ENCODE results near the gene FYB2.

FYB2 gene

DNA sequence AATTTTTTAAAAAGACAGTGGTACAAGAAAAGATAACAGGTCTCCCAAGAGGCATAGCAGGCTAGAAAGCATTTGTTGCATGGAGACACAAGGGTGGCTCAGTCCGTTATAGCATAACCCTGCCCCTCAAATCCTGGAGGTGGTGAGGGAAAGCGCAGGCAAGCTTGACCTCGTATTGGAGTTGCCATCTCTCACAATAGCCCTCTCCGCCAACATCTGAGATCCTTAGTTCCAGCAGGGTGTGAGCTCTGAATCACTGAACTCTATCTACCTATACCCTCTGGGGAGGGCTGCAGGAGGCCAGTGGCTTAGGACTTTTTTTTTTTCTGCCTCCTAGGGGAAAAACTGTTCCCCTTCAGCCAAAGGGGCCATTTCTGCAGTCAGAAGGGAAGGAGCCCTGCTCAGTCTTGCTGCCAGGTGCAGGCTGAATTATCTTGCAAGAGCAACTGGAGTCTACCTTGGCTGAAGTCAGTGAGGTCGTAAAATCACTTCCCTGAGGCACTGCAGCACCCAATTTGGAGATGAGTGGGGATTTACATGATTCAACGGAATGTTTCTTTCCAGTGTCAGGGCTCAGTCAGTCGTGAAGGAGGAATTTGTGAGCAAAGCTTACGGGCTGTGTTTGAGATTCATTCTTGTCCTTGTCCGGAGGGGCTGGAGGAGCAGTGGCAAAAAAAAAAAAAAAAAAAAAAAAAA lies 18.2 kb upstream of the FYB2 start:
- no peak for TF ChIP-seq CTCF (IDR thresholded peaks at IDR 0.05; ENCODE audit: control insufficient read depth, insufficient read depth, low read depth, low read length, missing control alignments)

GRCh38 chr1:56836359-56836758 lies 17.2 kb upstream of the FYB2 start:
- no peak for DNase-seq (ENCODE audit: low read depth)
- TF ChIP-seq CTCF (IDR thresholded peaks at IDR 0.05; ENCODE audit: control insufficient read depth, insufficient read depth, low read depth, low read length, missing control alignments), result no peak
- no peak overlapping the region for H3K4me3 ChIP-seq (ENCODE audit: control insufficient read depth, low read depth, low read length)

More for the DNA sequence above, 18.2 kb upstream of the FYB2 start:
- no peak overlapping the region for H3K4me3 ChIP-seq (ENCODE audit: control insufficient read depth, low read depth, low read length)
- peak; percentile 20 for DNase-seq (ENCODE audit: low read depth)

DNA sequence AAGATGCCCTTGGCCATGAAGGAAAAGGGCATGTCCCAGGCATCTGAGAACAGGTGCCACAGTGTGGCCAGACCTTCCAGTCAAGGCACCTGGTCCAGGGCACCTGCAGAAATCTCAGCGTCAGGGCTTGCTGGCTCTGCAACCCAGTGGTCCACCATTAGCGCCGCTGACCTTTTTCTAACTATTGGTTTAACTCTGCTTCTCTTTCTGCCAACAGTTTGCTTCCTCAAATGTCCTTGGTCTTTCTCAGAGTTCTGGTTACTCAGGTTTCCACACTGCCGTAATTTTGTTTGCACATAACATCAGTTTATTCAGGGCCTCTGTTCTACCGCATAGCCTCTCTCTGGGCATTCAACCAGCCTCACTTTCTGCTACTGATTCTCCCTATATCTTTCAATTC lies 16.5 kb upstream of the FYB2 start:
- no peak for DNase-seq (ENCODE audit: low read depth)

DNA sequence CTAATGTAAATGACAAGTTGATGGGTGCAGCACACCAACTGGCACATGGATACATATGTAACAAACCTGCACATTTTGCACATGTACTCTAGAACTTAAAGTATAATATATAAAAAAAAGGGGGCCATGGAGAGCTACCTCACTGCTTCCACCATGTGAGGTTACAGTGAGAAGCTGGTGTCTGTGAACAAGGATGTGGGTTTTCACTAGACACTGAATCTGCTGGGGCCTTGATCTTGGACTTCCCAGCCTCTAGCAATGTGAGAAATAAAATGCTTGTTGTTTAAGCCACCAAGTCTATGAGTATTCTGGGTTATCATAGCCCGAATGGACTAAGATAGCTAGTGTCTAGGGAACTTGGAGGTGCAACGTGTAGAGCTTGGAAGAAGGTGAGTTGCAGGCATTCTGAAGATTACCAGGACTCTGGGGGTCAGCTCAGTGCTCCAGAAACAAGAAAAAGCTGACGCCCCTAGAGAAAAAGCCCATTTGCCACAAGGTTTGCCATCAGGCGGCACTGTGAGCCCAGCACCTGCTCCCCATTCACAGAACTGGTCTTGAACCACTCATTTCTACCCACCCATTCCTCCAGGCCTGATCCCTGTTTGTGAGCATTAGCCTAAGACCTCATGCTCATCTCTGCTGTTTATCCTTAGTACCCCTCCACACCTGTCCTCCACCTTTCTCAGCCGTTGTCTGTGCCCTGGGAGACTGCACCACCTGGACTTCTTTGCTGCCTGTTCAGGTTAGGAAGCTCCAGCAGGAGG lies 15.1 kb upstream of the FYB2 start:
- DNase-seq (ENCODE audit: low read depth), result no peak
- no peak for TF ChIP-seq CTCF (IDR thresholded peaks at IDR 0.05; ENCODE audit: control insufficient read depth, insufficient read depth, low read depth, low read length, missing control alignments)
- no peak overlapping the region for H3K4me3 ChIP-seq (ENCODE audit: control insufficient read depth, low read depth, low read length)

More for the DNA sequence above, 16.5 kb upstream of the FYB2 start:
- no peak overlapping the region for H3K4me3 ChIP-seq (ENCODE audit: control insufficient read depth, low read depth, low read length)
- no peak for TF ChIP-seq CTCF (IDR thresholded peaks at IDR 0.05; ENCODE audit: control insufficient read depth, insufficient read depth, low read depth, low read length, missing control alignments)

GRCh38 chr1:56833088-56833487 lies 13.9 kb upstream of the FYB2 start:
- no peak for DNase-seq (ENCODE audit: low read depth)
- H3K4me3 ChIP-seq (ENCODE audit: control insufficient read depth, low read depth, low read length), result no peak overlapping the region
- no peak for TF ChIP-seq CTCF (IDR thresholded peaks at IDR 0.05; ENCODE audit: control insufficient read depth, insufficient read depth, low read depth, low read length, missing control alignments)

DNA sequence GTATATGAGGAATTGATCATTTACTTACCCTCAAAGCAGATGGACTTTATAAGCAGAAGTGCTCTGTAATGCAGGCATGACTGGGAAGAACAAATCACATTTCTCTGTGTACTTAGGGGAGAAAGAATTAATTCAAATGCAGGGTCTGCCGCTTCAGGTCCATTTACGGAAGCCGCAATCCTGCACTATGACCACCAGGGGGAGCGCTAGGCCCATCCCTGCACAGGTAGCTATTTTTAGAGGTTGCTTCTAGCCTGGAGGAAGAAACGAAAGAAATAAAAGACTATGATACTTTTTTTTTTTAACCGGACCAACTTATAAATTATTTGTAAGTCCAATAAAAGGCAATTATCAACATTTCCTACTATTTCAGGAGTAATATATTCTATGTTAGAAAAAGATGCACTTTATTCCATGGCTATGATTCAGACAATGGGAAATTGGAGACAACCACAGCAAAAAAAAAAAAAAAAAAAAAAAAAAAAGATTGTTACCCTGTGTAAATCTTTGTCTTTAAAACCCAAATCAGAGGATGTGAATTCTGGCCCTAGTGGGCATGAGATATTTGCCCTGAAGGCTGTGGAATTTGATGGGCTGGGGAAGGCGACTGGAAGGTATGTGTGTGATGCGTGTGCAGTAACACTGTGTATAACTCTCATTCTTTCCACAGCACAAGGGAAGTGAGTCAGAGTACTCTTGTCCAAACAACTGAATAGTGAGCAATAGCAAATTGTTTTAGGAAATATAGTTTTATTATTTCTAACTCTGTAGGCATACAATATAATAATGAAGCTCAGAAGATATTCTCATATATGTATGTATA lies 12.9 kb upstream of the FYB2 start:
- TF ChIP-seq CTCF (IDR thresholded peaks at IDR 0.05; ENCODE audit: control insufficient read depth, insufficient read depth, low read depth, low read length, missing control alignments), result peak; percentile 96
- no peak overlapping the region for H3K4me3 ChIP-seq (ENCODE audit: control insufficient read depth, low read depth, low read length)
- DNase-seq (ENCODE audit: low read depth), result peak; percentile 94

All from AG09309 (cell line).